Left ventricle myocardium superior (tissue), 1 donor: ENCODE data around the gene IL11. TPM values are rescaled to one million over a fixed set of nuclear protein-coding genes. Genes with fewer than 3 reads are reported as not detected.

Source experiments
- ATAC-seq: fragments of 200-7000 bp; cut with Tn5 transposase; one replicate; pipeline ENCODE4 v1.9.1; 2020; ENCODE audit warnings: mild to moderate bottlenecking, moderate library complexity
- DNase-seq: peaks from one replicate; pipeline ENCODE4 v3.0.0-alpha.2; 2020
- intact Hi-C: fragments of 100-400 bp; cut with micrococcal nuclease; formaldehyde crosslinking; loops from one replicate; pipeline ENCODE4 v1.11.0; 2022
- total RNA-seq: library from RNA; stranded (reverse); fragmentation: NEBNext Ultra II Directional; extraction: Animal tissue kit (Norgen Biotek cat#: 25700); gene quantifications from one replicate; pipeline ENCODE4 v1.2.1, GENCODE V29; 2021
- donor health status: DM: no; HTN: yes; CAD: no; lungs with severe emphysema.

IL11 gene
- total RNA-seq, 1 donor from 2014 or later = not detected

DNA sequence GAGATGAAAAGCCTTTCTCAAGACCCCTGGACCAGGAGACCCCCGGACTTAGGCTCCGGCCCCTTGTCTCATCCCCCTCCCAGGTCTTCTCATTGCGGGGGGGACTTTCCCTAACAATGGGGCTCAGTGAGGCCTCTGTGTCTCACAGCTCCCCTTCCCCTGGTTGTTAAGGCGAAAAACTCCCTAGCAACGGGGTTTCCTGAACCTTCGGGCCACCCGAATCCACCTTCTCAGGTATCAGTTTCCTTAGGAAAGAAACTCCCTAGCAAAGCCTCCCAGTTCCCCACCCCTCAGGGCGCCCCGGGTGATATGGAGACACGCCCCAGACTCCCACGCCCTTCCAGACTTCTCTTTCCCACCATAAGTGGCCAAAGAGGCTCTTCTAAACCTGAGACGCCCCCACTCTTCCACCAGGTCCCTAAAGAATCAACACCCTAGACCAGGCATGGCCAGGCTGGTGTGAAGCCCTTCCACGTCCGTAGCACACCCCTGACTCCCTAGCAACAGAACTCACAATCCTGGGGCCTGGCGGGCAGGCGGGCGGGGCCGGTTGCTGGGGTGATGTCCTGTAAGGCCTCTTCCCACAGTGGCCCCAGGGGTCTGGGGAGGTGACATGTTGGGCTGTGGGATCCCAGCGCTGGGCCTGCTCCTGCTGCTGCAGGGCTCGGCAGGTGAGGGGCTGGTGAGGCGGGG lies 6.1 kb upstream of the IL11 start, which contains the start of gene TMEM190:
Gene TMEM190, plus strand, starts transcription at position 586 of the 693 bp plus-strand sequence. Its CDS starts 28 bp downstream, at position 614.
- ATAC-seq (no peak), DNase-seq (no peak)
- intact Hi-C loops = no loop called here

DNA sequence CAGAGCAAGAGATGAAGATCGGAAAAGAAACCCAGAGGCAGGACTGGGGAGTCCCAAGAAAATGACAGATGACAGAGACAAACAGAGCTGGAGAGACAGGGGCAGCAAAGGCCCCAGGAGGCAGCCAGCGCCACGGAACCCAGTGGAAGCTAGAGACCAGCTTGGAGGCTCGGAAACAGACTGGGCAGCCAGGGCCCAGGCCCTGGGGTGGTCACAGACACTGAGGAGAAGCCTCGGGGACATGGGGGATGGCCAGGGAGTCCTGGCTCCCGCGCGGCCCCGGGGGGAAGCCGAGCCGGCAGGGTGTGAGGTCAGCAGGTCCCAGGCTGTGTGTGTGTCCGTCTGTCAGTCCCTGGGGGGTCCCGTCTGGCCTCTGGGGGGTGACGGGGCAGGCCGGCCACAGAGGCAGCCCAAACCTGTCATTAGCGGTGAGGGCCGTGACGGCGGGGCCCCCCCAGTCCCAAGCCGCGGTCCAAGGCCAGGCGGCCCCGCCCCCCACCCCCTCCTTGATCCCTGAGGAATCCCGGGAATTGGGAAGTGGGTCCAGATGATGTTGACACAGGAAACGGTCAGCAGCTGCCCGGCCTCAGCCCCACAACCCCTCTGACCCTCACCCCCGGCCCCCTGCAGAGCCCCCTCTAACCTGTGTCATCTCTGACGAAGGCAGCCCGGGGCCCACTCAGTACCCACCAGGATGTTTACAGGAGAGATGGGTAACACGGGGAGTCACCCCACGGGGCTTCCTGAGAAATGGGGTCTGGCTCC lies 3.9 kb upstream of the IL11 start:
- intact Hi-C loops = no loop called here
- no peak for DNase-seq

DNA sequence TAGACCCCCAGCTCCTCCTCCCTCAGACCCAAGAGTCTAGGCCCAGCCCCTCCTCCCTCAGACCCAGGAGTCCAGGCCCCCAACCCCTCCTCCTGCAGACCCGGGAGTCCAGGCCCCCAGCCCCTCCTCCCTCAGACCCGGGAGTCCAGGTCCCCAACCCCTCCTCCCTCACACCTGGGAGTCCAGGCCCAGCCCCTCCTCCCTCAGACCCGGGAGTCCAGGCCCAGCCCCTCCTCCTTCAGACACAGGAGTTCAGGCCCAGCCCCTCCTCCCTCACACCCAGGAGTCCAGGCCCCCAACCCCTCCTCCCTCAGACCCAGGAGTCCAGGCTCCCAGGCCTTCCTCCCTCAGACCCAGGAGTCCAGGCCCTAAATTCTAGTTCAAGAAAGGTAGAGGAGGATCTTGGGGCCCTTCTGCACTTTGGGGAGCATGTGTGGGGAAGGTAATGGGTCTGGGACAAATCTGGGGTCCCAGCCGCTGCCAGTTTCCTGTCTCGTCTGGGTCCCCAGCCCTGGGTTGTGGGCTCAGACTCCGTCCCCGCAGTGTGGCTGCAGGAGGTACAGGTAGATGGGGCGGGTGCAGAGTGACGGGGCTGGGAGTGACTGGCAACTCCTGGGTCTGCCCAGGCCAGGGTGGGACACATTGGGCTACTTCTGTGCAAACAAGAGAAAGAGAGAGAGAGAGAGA lies 3.2 kb upstream of the IL11 start:
- intact Hi-C loops = no loop called here
- ATAC-seq (no peak), DNase-seq (no peak)

More for the DNA sequence above, 3.9 kb upstream of the IL11 start:
- ATAC-seq = no peak

DNA sequence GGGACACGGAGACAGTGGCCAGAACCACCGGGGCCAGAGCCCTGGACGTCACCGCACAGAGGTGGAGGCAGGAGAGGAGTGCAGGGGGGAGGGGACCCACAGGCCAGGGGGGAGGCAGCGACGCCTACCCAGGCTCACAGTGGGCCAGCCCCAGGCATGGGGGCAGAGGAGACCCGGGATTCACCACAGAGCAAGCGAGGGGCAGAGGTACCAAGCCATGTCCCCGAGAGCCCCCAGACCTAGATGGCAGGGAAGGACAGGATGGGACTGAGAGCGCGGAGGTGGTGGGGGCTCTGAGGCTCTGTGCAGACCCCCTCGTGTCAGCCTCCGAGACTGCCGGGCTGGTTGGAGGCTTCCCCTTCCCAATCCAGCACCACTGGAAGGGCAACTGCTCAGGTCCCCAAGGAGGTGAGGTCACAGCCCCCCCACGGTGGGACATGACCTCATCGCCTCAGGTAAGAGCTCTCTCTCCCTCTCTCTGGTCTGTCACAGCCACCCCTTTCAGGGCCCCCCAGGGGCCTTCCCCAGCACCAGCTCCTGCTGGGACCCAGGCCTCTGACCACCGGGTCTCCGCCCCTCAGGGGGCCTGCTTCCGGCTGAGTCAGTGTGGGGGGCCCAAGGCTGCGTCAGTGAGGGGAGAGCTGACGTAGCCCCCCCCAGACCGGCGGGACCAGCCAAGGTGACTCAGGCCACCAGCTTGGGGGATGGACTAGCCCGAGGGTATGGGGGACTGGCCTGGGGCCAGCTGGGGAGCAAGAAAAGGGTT lies 2.2 kb upstream of the IL11 start:
- DNase-seq = no peak
- intact Hi-C loops = no loop called here
- ATAC-seq = no peak

DNA sequence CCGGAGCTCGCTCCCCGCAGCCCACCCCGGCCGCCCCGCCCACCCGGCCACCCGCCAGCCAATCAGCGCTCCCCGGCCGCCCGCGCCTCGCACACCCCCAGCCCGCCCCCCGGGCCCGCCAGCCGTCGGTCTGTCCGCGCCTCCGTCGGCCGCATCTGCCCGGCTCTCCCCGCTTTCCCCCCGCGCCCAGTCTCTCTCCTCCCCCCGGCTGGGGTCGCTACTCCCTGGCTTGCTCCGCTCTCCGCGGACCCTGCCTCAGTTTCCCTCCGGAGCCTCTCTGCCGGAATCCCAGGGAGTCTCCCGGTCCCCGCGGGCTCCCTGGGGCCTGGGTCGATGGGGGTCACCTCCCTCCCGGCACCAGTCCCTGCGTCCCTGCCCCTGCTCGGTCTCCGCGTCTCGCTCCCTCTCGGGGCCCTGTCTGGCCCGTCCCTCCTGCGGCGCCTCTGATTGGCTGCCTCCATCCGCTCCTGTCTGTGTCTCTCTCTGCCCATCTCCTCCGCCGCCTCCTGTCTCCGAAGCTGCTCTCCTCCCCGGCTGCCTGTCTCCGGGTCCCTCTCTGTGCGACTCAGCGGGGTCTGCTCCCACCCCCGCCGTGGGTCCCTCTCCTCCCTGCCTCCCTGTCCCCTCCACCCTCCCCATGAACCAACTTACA lies 484 bp downstream of the IL11 start:
- ATAC-seq = peak; percentile 34
- DNase-seq = no peak
- intact Hi-C loops = no loop called here

GRCh38 chr19:55368701-55369563 lies 1.3 kb downstream of the IL11 start:
- DNase-seq (peak; percentile 41), ATAC-seq (peak; percentile 62)
- intact Hi-C loops = no loop called here

GRCh38 chr19:55368106-55368505 lies 2.2 kb downstream of the IL11 start:
- intact Hi-C loops = no loop called here
- ATAC-seq (no peak), DNase-seq (no peak)

GRCh38 chr19:55366790-55367189 lies 3.5 kb downstream of the IL11 start:
- DNase-seq (no peak), ATAC-seq (no peak)
- intact Hi-C loops = no loop called here

DNA sequence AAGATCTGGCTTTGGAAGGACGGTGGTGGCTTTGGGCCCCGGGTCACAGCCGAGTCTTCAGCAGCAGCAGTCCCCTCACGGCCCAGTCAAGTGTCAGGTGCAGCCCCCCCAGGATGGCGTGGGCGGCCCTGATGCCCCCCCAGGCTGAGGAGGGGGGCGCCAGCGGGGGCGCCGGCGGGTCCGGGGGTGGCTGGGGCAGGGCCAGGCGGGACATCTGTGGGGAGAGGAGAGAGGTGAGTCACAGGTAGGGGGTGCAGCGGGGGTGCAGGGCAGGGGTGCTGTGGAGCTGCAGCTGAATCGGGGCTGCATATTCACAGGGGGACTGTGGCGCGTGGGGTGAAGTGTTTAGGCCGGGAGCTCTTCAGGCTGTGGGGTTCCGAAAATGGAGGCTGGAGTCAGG lies 4.3 kb downstream of the IL11 start:
- intact Hi-C loops = no loop called here
- ATAC-seq (no peak), DNase-seq (no peak)

DNA sequence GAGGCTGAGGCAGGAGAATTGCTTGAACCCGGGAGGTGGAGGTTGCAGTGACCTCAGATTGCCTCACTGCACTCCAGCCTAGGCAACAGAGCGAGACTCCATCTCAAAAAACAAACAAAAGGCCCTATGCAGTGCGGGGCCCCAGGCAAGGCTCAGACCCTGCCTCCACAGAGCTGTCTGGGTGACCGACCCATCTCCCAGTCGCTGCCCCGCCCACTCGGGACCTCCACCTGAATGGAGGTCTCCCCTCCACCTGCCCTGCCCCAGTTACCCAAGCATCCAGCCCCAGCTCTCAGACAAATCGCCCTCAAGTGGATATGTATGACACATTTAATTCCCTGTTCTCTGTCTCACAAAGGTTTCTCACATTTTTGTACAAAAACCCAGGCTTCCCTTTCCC lies 5.0 kb downstream of the IL11 start:
- intact Hi-C loops = no loop called here
- ATAC-seq = no peak
- DNase-seq = no peak

DNA sequence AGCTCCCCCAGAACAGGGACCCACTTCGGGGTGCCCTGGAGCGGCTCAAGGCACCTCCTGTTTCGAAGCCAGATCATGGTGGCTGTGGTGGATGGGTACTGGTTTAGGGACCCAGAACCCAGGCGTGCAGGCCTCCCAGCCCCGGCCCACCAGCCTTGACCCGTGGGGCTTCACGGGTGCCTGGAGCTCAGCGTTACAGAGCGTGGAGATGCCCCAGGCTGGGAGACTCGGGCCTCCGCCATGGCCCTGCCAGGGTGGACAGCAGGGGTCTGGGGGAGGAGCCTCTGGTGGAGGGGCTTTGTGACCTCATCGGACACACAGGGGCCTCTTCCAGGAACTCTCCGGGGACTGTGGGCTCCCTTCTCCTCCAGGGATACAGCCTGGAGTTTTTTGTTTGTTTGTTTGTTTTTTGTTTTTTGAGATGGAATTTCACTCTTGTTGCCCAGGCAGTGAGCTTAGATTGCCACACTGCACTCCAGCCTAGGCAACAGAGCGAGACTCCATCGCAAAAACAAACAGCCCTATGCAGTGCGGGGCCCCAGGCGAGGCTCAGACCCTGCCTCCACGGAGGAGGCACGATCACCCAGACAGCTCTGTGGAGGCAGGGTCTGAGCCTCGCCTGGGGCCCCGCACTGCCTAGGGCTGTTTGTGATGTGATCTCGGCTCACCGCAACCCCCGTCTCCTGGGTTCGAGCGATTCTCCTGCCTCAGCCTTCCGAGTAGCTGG lies 7.1 kb downstream of the IL11 start, which contains the start of gene GARIN5B:
Gene GARIN5B, minus strand, starts transcription at position 271 of the 727 bp plus-strand sequence. Its CDS starts 194 bp downstream, at position 77.
- DNase-seq = no peak
- intact Hi-C loops = no loop called here
- no peak for ATAC-seq

DNA sequence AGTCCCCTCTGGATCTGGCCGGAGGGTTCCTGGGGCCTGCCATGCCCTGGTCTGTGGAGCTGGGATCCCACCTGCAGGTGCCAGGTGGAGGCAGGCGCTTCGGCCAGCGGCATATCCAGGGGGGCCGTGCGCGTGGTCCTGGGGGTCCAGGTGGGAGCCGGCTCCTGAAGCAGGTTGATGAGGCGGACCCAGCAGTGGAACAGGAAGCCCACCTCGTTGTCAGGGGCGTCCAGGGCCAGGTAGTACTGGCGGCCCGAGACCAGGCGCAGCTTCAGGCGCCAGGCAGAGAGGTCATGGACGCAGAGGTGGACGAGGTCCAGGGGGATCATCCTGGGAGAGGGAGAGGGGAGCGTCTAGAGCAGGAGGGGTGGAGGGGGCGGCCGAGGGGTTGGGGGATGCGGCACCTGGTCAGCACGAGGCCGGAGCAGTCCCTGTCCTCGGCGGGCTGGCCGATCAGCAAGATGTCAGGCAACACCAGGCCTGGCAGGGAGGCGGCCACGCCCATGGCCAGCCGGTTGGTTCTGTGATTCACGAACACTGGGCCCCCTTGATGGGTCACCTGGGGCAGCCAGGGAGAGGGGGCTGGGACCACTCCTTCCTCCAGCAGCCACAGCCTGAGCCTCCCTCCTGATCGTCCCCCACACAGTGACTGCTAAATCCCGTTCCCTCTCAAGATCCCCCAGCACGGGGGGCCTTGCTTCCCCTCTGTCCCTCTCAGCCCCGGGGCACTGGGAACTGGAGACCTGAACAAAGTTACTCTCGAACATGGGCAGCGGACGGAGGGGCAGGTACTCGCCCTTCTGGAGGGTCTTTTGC lies 7.9 kb downstream of the IL11 start:
- DNase-seq (no peak), ATAC-seq (no peak)
- intact Hi-C loops = no loop called here

DNA sequence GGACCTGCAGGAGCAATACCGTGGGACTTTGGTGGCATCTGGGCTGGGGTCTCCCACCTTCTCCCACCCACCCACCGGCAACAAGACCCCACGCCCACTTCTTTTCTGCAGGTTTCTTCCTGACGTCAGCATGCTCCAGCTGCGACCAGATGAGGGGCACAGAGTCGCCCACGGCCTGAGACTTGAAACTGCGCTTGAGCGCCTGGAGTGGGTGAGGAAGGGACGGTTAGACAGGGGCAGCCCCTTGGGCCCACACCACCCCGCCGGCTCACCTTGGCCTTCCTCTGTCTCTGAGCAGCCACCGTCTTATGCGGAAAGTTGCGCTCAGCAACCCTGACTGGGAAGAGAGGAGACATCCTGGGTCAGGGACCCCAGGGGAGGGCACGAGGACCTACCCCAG lies 9.4 kb downstream of the IL11 start:
- DNase-seq (no peak), ATAC-seq (no peak)
- intact Hi-C loops = no loop called here

DNA sequence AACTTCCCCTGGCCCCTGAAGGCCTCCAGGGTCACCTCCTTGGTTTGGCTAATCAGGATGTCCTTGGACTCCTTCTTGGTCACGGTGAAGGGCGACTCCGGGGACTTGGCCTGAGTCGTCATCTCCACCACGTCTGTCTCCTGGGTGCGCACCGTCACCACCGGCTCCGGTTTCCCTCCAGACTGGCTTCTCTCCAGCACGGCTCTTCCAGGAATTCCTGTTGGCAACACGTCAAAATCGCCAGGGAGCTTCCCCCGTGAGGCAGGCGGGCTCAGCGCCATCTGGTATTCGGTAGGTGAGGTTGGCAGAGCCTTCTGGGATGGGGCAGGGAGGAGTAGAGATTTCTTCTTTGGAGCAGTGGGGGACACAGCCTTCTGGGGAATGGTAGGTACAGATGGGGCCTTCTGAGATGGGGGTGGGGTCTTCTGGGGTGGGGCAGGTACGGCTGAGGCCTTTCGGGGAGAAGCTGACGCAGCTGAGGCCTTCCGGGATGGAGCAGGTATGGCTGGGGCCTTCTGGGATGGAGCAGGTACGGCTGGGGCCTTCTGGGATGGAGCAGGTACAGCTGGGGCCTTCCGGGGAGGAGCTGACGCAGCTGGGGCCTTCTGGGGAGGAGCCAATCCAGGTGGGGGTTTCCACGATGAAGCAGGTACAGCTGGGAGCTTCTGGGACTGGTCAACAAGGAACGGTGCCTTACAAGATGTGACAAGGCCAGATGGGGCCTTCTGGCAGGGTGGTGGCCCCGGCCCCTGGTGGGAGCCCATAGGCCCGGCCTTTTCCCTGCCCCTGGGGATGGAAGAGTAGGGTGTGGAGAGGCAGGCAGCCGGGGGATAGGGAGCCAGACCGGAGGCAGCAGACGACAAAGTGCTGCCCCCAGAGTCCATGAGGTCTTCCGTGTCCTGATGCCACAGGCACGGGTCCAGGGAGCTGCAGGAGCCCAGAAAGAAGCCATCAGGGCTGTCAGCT lies 11.0 kb downstream of the IL11 start:
- DNase-seq (no peak), ATAC-seq (no peak)
- intact Hi-C loops = no loop called here

- DNase-seq = no peak
- intact Hi-C loops = no loop called here
- no peak for ATAC-seq
Observed at GRCh38 chr19:55358493-55358892, 11.8 kb downstream of the IL11 start.
